Measurements from ENCODE around the gene LPCAT4.
"Not testable (repeated sequence)": the region's sequence is repeated elsewhere in the genome, so short reads cannot be mapped to it uniquely, and the experiment has no call there.

DNA sequence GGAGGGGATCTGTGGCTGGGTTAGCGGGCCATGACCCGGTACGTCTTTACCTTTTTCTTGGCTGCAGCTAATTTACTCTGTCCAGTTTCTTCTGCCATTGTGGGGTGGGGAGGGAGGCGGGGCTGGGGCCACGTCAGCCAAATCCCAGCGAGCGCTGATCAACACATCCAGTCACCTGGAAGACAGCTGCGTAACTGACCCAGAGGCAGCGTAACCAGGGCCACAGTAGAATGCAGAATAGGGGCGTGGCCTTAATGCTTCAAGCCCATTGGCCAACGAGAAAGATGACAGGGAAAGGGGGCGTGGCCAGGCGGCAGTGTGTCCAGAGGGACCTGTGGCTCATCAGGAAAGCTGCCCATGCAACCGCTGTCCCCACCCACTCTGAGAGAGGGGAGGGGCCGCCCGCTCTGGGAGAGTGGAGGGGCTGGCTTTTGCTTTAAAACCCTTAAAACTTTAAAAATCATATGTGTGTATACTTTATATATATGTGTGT lies 22.6 kb upstream of the LPCAT4 start:
- TF ChIP-seq, protein P1, sequence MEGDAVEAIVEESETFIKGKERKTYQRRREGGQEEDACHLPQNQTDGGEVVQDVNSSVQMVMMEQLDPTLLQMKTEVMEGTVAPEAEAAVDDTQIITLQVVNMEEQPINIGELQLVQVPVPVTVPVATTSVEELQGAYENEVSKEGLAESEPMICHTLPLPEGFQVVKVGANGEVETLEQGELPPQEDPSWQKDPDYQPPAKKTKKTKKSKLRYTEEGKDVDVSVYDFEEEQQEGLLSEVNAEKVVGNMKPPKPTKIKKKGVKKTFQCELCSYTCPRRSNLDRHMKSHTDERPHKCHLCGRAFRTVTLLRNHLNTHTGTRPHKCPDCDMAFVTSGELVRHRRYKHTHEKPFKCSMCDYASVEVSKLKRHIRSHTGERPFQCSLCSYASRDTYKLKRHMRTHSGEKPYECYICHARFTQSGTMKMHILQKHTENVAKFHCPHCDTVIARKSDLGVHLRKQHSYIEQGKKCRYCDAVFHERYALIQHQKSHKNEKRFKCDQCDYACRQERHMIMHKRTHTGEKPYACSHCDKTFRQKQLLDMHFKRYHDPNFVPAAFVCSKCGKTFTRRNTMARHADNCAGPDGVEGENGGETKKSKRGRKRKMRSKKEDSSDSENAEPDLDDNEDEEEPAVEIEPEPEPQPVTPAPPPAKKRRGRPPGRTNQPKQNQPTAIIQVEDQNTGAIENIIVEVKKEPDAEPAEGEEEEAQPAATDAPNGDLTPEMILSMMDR (conservative IDR thresholded peaks at IDR 0.05), result not testable (repeated sequence)
- TF ChIP-seq EZH2 (IDR thresholded peaks at IDR 0.05; ENCODE audit: low read depth), result not testable (repeated sequence)
